GM12891 (cell line): ENCODE data around the gene ATOH8.

Source experiments
- POLR2A ChIP-seq: IDR thresholded peaks from 2 replicates; pipeline ENCODE4 v1.6.1; 2011; ENCODE audit warnings: low read depth, low read length, control low read depth
- POLR2AphosphoS5 ChIP-seq: IDR thresholded peaks from 2 replicates; pipeline ENCODE4 v1.6.1; 2011; ENCODE audit warnings: low read depth, low read length, control low read depth

- TF ChIP-seq POLR2A (no peak), POLR2AphosphoS5 (no peak)
These were observed 40.2 kb downstream of the ATOH8 start for GRCh38 chr2:85794038-85794441.
